HG02798 (cell line): ENCODE results near the gene CLVS2.

ENCODE experiments used
- ATAC-seq: cut with Tn5 transposase; IDR thresholded peaks from one replicate; pipeline ENCODE4 v1.9.1; 2021; ENCODE audit warnings: mild to moderate bottlenecking; ENCODE audit not compliant: unreplicated experiment, poor library complexity

Gene CLVS2, protein sequence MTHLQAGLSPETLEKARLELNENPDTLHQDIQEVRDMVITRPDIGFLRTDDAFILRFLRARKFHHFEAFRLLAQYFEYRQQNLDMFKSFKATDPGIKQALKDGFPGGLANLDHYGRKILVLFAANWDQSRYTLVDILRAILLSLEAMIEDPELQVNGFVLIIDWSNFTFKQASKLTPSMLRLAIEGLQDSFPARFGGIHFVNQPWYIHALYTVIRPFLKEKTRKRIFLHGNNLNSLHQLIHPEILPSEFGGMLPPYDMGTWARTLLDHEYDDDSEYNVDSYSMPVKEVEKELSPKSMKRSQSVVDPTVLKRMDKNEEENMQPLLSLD

DNA sequence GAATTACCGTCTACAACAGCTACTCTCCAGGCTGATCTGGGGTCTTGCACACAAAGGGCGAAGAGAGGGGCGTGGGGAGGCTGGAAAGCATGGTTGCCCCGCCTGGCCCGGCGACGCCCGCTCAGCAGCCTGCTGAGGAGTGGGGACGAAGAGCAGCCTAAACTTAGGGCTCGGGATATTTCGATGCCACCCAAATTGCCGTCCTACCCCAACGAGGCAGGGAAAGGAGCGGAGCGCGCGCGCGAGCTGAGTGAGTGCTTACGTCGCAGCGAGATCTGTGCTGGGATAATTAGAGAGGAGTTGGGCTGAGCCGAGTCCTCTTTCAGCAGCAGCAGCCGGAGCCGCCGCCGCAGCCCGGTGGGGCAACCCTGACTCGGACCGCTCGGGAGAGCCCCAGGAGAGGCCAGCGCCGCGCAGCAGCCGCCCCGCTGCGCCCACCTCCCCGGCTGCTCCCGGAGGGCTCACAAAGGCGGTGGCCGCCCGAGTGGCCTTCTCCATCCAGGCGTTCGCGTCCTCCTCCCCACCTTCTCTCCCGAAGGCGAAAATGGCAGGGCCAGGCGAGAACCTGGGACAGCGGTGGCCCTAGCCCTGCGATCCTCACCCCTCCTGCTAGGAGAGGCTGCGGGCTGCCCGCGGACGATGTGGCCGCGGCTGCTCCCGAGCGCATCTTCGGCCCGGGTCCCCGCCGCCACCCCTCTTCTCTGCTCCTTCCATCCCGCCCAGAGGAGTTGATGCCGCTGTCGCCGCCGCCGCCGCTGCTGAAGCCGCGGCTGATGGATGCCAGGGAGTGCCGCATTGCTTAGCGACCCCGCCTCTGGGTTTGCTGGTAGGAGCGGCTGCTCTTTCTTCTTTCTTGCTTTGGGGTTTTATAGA lies at the start of gene CLVS2:
Gene CLVS2, plus strand, starts transcription at position 315 of the 873 bp plus-strand sequence. CDS start 1,543 bp downstream, outside the sequence.
- ATAC-seq: no peak

DNA sequence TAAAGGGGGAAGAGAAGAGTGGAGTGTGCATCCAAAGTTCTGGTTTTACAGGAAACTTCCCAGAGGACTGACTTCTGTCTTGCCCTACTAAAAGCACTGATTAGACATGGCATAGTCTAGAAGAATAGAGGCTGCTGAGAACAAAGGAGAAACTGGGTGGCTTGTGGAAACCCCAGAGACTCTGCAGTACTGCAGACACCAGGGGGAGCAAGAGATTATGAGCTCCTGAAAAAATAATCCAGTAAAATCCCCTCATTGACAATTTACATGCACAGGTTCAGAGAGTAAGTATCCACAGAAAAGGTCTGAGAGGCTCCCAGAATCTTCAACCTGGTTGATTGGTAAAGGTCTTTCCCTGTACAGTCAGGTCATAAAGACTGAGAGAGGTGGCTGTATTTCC lies 48.7 kb upstream of the CLVS2 start:
- no peak for ATAC-seq

DNA sequence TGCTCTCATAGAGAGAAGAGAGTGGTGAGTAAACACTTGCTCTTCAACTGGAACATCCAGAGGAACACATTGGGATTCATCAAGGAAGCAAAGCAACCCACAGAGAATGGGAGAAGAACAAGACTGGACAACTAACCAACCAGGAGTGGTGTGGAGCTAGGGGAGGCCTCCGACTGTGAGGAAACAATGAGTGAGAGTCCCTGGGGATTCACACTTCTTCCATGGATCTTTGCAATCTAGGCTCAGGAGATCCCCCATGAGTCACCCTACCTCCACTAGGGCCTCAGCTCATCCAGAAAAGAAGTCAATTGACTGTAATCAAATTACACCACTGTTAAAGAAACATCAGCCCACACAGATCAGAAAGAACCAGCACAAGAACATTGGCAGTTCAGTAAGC lies 42.3 kb upstream of the CLVS2 start:
- no peak for ATAC-seq

DNA sequence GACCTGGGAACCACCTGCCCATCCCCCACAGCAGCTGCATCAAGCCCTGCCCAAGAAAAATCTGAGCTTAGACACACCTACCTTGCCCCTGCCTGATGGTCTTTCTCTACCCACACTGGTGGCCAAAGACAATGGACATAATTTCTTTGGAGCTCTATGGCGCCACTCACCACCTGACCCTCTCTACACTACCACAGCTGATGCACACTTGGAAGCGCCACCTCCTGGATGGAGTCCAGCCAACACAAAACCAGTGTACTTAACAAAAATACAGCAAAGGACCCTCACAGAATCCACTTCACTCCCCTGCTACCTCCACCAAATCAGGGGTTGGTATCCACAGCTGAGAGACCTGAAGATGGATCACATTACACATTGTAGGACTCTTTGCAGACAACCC lies 39.7 kb upstream of the CLVS2 start:
- ATAC-seq: no peak

DNA sequence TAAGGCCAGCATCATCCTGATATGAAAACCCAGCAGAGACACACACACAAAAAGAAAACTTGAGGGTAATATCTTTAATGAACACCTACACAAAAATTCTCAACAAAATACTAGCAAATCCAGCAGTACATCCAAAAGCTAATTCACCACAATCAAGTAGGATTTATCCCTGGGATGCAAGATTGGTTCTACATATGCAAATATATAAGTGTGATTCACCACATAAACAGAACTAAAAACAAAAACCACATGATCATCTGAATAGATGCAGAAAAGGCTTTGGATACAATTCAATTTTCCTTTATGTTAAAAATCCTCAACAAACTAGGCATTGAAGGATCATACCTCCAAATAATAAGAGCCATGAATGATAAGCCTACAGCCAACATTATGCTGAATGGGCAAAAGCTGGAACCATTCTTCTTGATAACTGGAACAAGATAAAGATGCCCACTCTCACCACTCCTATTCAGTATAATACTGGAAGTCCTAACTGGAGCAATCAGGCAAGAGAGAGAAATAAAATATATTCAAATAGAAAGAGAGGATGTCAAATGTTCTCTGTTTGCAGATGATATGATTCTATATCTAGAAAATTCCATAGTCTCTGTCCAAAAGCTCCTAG lies 33.9 kb upstream of the CLVS2 start:
- no peak for ATAC-seq

DNA sequence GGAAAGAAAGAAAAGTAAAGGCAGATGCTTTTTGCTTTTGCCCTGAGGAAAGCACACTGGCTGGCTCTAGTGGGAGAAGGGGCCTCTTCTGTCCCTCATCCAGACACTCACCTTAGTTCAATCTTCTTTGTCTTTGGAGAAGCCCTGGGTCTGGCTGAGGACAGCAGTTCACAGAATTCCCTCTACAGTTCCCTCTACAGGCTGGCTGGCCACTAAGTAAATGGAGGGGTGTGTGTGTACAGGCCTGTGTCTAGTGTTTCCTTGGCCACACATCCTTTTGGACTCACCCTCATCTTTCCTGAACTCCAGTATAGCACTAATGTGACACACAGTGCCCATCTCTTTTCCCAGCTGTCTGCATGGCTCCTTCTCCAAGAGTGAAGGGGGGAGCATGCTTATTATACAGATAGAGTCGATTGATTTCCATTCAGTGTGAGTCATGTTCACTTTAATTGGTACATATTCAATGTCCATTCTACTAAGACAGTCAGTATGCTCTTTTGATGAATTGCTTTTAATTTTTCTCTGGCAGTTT lies 26.0 kb upstream of the CLVS2 start:
- ATAC-seq: no peak

DNA sequence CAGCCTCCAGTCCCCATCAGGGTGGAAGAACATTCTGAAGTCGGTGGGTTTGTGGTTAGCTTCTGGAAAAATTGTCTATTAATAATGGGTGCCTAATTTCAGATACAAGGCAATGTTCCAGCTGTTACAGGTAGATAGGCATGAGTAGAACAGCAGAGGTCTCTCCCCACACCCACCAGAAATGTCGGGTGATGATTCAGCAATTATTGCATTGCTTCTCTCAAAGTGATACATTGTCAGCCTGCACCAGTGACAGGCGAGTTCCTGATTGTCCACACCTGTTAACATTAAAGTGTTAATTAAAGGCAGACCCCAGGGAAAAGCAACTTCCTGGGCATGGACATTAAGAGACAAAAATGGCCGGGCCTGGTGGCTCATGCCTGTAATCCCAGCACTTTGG lies 18.9 kb upstream of the CLVS2 start:
- no peak for ATAC-seq

DNA sequence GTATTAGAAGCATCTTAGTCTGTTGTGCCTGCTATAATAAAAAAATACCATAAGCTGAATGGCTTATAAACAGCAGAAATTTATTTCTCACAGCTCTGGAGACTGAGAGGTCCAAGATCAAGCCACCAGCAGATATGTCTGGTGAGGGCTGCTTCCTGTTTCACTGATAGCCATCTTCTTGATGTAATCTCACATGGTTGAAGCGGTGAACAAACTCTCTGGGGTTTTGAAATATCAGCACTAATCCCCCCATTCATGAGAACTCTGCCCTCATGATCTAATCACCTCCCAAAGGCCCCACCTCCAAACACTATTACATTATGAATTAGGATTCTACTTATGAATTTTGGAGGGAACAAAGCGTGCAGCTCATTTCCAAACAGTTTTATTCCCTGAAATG lies 11.6 kb upstream of the CLVS2 start:
- no peak for ATAC-seq

DNA sequence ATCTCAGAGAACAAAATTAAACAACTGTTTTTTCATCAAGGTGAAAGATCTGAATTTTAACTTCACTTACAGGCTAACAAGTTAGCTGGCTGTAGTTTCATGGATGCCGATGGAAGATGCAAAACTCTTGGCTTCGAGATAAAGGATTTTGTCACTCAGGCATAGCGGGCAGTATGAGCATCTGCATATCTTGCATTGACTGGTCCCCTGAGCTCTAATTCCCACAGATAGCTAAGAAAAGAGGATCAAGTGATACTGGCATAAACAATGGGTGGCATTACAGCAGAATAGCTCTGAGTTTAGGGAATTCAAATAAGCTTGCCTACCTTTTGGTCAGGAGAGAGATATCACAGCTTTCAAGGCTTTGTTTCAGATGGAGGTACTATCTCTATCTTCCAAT lies 1.8 kb upstream of the CLVS2 start:
- ATAC-seq: no peak

DNA sequence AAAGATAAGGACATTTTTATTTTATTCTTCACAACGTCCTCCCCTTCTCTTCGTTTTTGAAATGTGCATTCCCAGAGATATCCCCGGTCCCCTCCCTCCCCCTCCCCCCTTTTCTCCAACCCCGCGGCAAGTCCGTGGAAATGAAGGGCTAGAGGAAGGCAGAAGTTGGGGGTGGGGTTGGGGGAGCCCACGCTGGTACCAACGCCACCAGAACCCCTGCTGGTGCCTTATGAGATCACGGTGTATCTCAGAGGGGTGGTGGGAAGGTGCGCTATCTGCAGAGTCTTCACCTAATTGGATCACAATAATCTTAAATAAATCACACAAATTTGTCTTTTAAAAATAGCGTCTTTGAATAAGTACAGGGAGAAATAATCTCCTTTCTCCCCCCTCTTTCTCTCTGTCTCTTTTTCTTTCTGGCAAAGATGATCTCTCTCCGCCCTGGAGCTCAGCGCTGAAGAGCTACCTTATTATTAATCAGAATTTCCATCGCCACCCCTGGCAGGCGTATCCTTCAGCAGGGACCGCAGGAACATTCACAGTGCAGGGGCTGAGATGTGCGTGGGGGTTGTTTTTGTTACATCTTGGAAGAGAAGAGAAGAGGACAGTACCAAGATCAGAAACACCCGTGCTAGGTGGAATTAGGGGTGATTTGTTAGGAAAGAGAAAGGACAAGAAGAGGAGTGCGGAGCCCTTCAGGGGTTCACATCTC lies 915 bp downstream of the CLVS2 start:
- no peak for ATAC-seq

DNA sequence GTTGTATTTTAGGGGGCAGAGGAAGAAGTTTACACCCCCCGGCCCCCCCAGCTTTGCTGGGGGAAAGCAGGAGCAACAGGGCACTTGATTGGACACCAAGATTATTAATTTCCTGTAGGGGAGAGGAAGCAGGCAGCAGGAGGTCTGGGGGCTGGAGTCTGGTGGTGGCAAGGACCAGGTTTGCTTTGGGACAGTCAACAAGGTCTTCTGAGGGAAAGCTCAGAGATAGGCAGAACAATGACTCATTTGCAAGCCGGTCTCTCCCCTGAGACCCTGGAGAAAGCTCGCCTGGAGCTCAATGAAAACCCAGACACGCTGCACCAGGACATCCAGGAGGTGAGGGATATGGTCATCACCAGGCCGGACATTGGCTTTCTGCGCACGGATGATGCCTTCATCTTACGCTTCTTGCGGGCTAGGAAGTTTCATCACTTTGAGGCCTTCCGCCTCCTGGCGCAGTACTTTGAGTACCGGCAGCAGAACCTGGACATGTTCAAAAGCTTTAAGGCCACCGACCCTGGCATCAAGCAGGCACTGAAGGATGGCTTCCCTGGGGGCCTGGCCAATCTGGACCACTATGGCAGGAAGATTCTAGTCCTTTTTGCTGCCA lies 1.6 kb downstream of the CLVS2 start:
- ATAC-seq: no peak

DNA sequence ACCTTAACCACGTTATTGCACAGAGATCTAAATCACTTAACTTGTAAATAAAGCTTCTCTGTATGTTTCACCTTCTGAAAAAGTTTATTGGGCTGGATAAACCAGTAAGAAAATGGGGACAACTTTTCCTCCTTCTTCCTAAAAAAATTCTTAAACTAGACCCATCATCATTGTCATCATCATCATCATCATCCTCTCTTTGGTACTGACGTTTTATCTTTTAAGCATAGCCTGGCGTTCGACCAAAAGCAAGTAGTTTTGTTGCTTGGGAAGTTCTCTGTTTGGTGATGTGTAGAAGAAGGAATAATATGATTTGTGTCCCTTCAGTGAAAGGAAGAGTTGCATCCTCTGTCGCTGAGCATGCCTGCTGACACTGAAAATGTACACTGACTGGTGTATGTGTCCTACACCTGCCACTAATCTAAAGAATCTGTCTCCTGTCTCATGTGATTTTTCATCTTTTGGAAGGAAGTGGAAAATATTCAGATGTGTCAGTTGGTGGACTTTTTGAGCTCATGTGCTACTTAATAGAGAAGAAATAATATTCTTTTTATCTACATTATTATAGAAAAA lies 2.5 kb downstream of the CLVS2 start:
- no peak for ATAC-seq

DNA sequence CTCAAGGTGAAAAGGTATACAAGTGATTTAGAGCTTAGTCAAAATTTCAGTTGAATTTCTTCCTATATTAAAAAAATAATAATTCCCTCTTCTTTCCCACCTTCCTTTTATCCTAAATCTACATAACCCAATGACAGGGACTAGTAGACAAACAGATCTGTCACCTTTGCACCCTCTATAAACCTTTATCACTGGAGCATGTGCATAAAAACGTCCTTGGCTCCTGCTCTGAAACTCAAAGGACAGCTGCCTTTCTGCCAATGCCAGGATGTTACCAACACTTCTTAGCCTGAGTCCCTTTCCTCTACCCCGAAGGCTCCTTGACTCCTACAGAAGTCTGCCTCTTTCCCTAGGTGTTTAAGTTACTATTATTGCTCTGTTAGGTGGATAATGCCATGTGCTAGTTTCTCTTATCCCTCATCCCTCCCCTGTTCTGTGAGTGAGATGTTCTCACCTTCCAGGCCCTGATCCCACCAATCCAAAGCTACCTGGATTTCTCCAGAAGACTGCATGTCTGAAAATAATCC lies 4.3 kb downstream of the CLVS2 start:
- ATAC-seq: no peak

DNA sequence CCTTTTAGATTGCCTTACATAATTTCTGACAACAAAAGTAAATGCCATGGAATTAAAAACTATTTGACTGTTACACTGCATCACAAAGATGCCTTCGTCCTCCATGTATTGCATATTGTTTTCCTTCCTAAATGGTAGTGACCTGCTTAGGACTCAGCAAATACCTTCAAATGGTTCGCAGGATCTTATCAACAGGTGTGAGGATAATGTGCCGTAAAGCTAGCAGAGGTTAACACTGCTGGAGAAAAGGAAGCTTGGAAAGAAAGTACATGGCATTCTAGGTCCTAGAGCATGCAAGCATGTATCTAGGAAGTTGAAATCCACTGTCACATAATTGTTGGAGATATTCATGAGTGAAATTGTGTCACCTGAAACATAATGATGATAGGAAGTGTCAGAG lies 5.5 kb downstream of the CLVS2 start:
- ATAC-seq: no peak

DNA sequence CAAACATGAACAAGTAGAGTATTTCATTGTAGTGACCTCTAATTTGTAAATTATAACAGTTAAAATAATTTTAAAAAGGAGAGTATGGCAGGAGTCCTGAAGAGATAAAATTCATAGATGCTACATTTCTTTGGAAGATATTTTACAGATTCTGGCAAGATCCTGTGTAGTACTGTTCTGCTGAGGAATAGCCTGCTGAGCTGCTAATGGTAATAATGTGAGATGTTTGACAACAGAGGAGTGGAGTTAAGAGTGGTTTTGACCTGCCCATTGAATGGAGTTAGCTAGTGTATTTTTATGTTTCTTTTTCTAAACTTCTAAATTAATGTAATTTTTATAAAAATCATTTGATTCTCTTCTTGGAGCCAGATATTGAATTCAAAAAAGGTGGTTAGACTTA lies 11.8 kb downstream of the CLVS2 start:
- ATAC-seq: no peak

DNA sequence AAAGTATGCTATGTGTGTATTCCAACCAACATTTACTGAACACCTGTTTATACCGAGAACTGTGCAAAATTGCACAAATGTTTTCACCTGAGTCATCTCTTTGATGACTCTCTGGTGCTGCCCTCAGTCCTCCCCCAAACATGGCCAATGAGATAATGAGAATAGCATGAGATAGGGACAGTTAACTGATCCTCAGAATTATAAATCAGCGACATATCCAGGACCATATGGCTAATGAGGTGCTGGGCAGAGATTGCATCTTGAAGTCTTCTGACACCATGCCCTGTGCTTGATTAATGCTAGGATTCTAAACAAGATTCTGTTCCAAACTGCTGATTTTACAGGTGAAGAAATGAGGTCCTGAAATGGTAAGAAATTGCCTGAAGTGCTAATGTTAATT lies 13.0 kb downstream of the CLVS2 start:
- no peak for ATAC-seq

DNA sequence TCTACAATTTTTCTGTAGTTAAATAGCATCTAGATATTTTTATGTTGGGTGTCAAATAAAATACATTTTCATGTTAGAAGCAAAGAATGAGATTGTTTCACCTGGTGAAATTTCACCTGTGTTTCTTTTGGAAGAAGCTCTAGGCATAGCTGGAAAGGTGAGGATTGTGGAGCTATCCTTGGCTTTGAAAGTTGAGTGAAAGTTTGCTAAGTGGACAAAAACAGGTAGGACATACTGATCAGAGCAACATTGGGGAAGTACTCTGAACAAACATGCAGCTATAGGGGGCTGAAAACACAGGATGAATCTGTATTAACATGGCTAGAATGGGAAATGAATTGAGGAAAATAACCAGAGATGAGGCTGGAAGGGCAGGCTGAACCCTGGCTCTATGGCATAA lies 18.8 kb downstream of the CLVS2 start:
- no peak for ATAC-seq

DNA sequence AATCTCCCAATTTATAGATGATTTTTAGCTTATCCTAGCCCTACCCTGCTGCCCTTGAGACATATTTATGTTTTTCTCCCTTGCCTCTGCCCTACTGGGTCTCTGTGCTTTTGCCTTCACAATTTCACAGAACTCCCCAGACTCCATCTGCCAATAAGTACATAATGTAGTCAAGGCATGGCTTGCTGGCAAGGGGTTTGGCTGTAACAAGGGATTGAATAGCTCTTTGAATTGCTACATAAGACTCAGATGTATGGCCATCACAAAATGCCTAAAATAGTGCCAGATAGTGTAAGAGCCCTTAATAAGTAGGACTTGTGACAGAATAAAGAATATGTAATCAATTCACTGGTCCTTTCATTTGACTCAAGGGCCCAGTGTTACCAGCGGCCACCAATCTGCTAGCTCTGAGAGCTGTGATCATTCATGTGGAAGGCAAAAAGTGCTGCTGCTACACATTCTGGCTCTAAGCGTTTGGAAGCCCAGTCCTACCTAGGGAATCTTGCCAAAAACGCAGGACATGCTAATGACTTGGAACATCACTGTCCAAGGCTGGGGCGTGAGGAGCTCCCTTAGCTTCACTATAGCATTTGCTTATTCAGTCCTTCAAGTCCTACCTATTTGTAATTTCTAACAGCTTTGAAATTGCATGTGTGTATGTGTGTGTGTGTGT lies 20.5 kb downstream of the CLVS2 start:
- no peak for ATAC-seq
